DND-41 (cell line): ENCODE results near the gene VPS13C.

Experiments
- ATAC-seq: fragments of 200-7000 bp; cut with Tn5 transposase; 3 replicates; pipeline ENCODE4 v1.9.1; 2021; ENCODE audit warnings: low read depth; ENCODE audit not compliant: insufficient read depth
- DNase-seq: peaks from one replicate; pipeline ENCODE4 v3.0.0-alpha.2; 2020
- H2AFZ ChIP-seq: 2 replicates; pipeline ENCODE4 v1.6.0; 2012; ENCODE audit warnings: low read depth, low read length
- H3K27ac ChIP-seq: 2 replicates; pipeline ENCODE4 v1.5.1; 2012; ENCODE audit warnings: low read length, inconsistent platforms
- H3K27me3 ChIP-seq: fragments of 200-600 bp; sonication (generic); 2 replicates; pipeline ENCODE4 v1.6.0; 2012; ENCODE audit warnings: low read length, mild to moderate bottlenecking, inconsistent platforms; ENCODE audit not compliant: insufficient read depth, poor library complexity
- H3K36me3 ChIP-seq: 2 replicates; pipeline ENCODE4 v1.5.1; 2012; ENCODE audit warnings: low read length, inconsistent platforms; ENCODE audit not compliant: insufficient read depth
- H3K4me1 ChIP-seq: 2 replicates; pipeline ENCODE4 v1.5.1; 2012; ENCODE audit warnings: mild to moderate bottlenecking, low read length; ENCODE audit not compliant: insufficient read depth
- H3K4me2 ChIP-seq: 2 replicates; pipeline ENCODE4 v1.6.0; 2012; ENCODE audit warnings: mild to moderate bottlenecking, moderate library complexity, low read length, inconsistent platforms; ENCODE audit not compliant: insufficient read depth
- H3K4me3 ChIP-seq, 2 experiments: fragments of 200-600 bp in 1 of 2; shearing (Covaris generic) in 1 of 2; 2 replicates each; pipeline ENCODE4 v1.5.1; 2012 to 2016; ENCODE audit warnings: inconsistent platforms in 2 of 2, low read length in 2 of 2, mild to moderate bottlenecking in 2 of 2, low read depth in 1 of 2, moderate library complexity in 1 of 2
- H3K79me2 ChIP-seq: 2 replicates; pipeline ENCODE4 v1.6.0; 2012; ENCODE audit warnings: low read length, inconsistent platforms; ENCODE audit not compliant: insufficient read depth
- H3K9ac ChIP-seq: 2 replicates; pipeline ENCODE4 v1.6.0; 2012; ENCODE audit warnings: low read depth, mild to moderate bottlenecking, inconsistent platforms, low read length, moderate library complexity
- H3K9me3 ChIP-seq: 2 replicates; pipeline ENCODE4 v1.5.1; 2012; ENCODE audit warnings: low read length, moderate library complexity, mild to moderate bottlenecking, inconsistent platforms; ENCODE audit not compliant: insufficient read depth, severe bottlenecking
- H4K20me1 ChIP-seq: 2 replicates; pipeline ENCODE4 v1.6.0; 2012; ENCODE audit warnings: low read length; ENCODE audit not compliant: insufficient read depth
- CTCF ChIP-seq: IDR thresholded peaks from 2 replicates; pipeline ENCODE4 v1.5.1; 2012; ENCODE audit warnings: borderline replicate concordance, low read length, moderate library complexity, mild to moderate bottlenecking; ENCODE audit not compliant: poor library complexity, severe bottlenecking; ENCODE audit errors: extremely low read depth
- EZH2 ChIP-seq: IDR thresholded peaks from 3 replicates; pipeline ENCODE4 v1.6.1; 2012; ENCODE audit warnings: borderline replicate concordance, low read depth, mild to moderate bottlenecking, moderate library complexity, low read length, inconsistent platforms; ENCODE audit not compliant: severe bottlenecking

VPS13C gene

GRCh38 chr15:62107571-62108121 lies 47.4 kb upstream of the VPS13C start:
- Histone ChIP-seq H2AFZ (no peak overlapping the region), H3K27ac (no peak overlapping the region), H3K4me1 (no peaks in the 10 kb centered on the region), H4K20me1 (no peaks in the 10 kb centered on the region), H3K27me3 (no peaks in the 10 kb centered on the region), H3K36me3 (no peaks in the 10 kb centered on the region), H3K79me2 (no peaks in the 10 kb centered on the region), H3K4me2 (no peak overlapping the region), H3K4me3 (no peak overlapping the region), H3K9me3 (no peaks in the 10 kb centered on the region), H3K9ac (no peak overlapping the region)
- no peak for DNase-seq
- ATAC-seq, result no peak
- no peak for TF ChIP-seq CTCF
- no peak for TF ChIP-seq EZH2

- Histone ChIP-seq H3K4me3 (no peak overlapping the region), H3K9me3 (no peaks in the 10 kb centered on the region), H3K4me1 (no peaks in the 10 kb centered on the region), H3K79me2 (no peaks in the 10 kb centered on the region), H3K36me3 (no peaks in the 10 kb centered on the region), H2AFZ (no peak overlapping the region), H3K27ac (no peak overlapping the region), H4K20me1 (no peaks in the 10 kb centered on the region), H3K27me3 (no peaks in the 10 kb centered on the region), H3K4me2 (no peak overlapping the region), H3K9ac (no peak overlapping the region)
- ATAC-seq (no peak), DNase-seq (no peak)
- no peak for TF ChIP-seq CTCF
- TF ChIP-seq EZH2, result no peak
These were observed 45.8 kb upstream of the VPS13C start for GRCh38 chr15:62106096-62106495.

- H3K27me3 ChIP-seq, result no peaks in the 10 kb centered on the region
- H3K9ac ChIP-seq, result no peak overlapping the region
- DNase-seq (no peak), ATAC-seq (no peak)
- no peak overlapping the region for H3K4me3 ChIP-seq
- no peak overlapping the region for H2AFZ ChIP-seq
- no peak overlapping the region for H3K27ac ChIP-seq
- H3K4me2 ChIP-seq, result no peak overlapping the region
- no peaks in the 10 kb centered on the region for H3K4me1 ChIP-seq
- H3K36me3 ChIP-seq, result no peaks in the 10 kb centered on the region
- TF ChIP-seq CTCF (no peak), EZH2 (no peak)
- H3K79me2 ChIP-seq, result no peaks in the 10 kb centered on the region
- no peaks in the 10 kb centered on the region for H3K9me3 ChIP-seq
- H4K20me1 ChIP-seq, result no peaks in the 10 kb centered on the region
These were observed 45.0 kb upstream of the VPS13C start for GRCh38 chr15:62105266-62105665.

- no peak overlapping the region for H3K9ac ChIP-seq
- DNase-seq (no peak), ATAC-seq (no peak)
- no peak overlapping the region for H3K4me2 ChIP-seq
- no peaks in the 10 kb centered on the region for H3K4me1 ChIP-seq
- H3K79me2 ChIP-seq, result no peaks in the 10 kb centered on the region
- TF ChIP-seq CTCF, result no peak
- TF ChIP-seq EZH2, result no peak
- no peaks in the 10 kb centered on the region for H3K9me3 ChIP-seq
- no peaks in the 10 kb centered on the region for H3K27me3 ChIP-seq
- no peaks in the 10 kb centered on the region for H3K36me3 ChIP-seq
- H2AFZ ChIP-seq, result no peak overlapping the region
- no peaks in the 10 kb centered on the region for H4K20me1 ChIP-seq
- H3K27ac ChIP-seq, result no peak overlapping the region
- no peak overlapping the region for H3K4me3 ChIP-seq
These were observed 44.6 kb upstream of the VPS13C start for GRCh38 chr15:62104846-62105245.
